Natural killer cell treated with Interleukin-12 subunit alpha and Interleukin-12 subunit beta and Interleukin-15 and Interleukin-18, amount 100 ng/mL, for 72 hours (primary cell): ENCODE results near the gene SLIT3. TPM values are rescaled to one million over a fixed set of nuclear protein-coding genes. Genes with fewer than 3 reads are reported as not detected.
"Not testable (repeated sequence)": the region's sequence is repeated elsewhere in the genome, so short reads cannot be mapped to it uniquely, and the experiment has no call there.

Experiments used
- ATAC-seq, 2 donors: fragments of 150-1000 bp; cut with Tn5 transposase in 1 of 2; sonication (Bioruptor Pico), chemical (Tn5 transposase) in 1 of 2; 2 replicates each; pipeline ENCODE4 v1.10.0; 2021
- DNase-seq: peaks from one replicate; pipeline ENCODE4 v3.0.0; 2022; ENCODE audit warnings: low spot score
- H3K27ac Mint-ChIP-seq, 2 donors: 1 replicate in 1 of 2; 2 replicates in 1 of 2; pipeline ENCODE4 v1.8.0; 2022; ENCODE audit warnings: mixed read lengths in 2 of 2, mild to moderate bottlenecking in 1 of 2, moderate library complexity in 1 of 2
- H3K27me3 Mint-ChIP-seq, 2 donors: 1 replicate in 1 of 2; 2 replicates in 1 of 2; pipeline ENCODE4 v1.8.0; 2022; ENCODE audit warnings: mixed read lengths in 2 of 2
- H3K36me3 Mint-ChIP-seq: one replicate; pipeline ENCODE4 v1.8.0; 2022; ENCODE audit warnings: mixed read lengths
- H3K4me1 Mint-ChIP-seq, 2 donors: 1 replicate in 1 of 2; 2 replicates in 1 of 2; pipeline ENCODE4 v1.8.0; 2022; ENCODE audit warnings: low read depth in 2 of 2, mixed read lengths in 2 of 2, mild to moderate bottlenecking in 1 of 2
- H3K4me3 Mint-ChIP-seq: one replicate; pipeline ENCODE4 v1.8.0; 2022; ENCODE audit warnings: mixed read lengths
- H3K9me3 Mint-ChIP-seq: 2 replicates; pipeline ENCODE4 v1.8.0; 2022; ENCODE audit warnings: mixed read lengths
- total RNA-seq, 2 donors: library from RNA; stranded (reverse); gene quantifications; one replicate each; pipeline ENCODE4 v1.2.3, GENCODE V29; 2022

The SLIT3 gene
- total RNA-seq, 2 donors from 2014 or later, result 0.14 TPM; not detected in 1

- Mint-ChIP-seq H3K4me3 (no peak overlapping the region), H3K36me3 (no peaks in the 10 kb centered on the region), H3K4me1 (no peaks in the 10 kb centered on the region), H3K27ac (no peak overlapping the region), H3K9me3 (peaks cover 4% of the 10 kb centered on the region), H3K27me3 (peaks cover 3 to 14% of the 10 kb centered on the region in 2 donors)
- DNase-seq, result no peak
- ATAC-seq, result no peak
Observed at GRCh38 chr5:169213479-169213878, 87.5 kb downstream of the SLIT3 start.

- H3K9me3 Mint-ChIP-seq, result not testable (repeated sequence)
Observed at GRCh38 chr5:169211761-169212160, 89.2 kb downstream of the SLIT3 start.

GRCh38 chr5:169204788-169205400 is 96.0 kb downstream of the SLIT3 start:
- H3K36me3 Mint-ChIP-seq, result no peaks in the 10 kb centered on the region
- peaks cover 14% of the 10 kb centered on the region for H3K9me3 Mint-ChIP-seq
- no peak for ATAC-seq
- peaks cover 5 to 14% of the 10 kb centered on the region in 2 donors for H3K27me3 Mint-ChIP-seq
- H3K4me3 Mint-ChIP-seq, result no peak overlapping the region
- DNase-seq, result no peak
- H3K4me1 Mint-ChIP-seq, result no peaks in the 10 kb centered on the region
- no peak overlapping the region for H3K27ac Mint-ChIP-seq

More at GRCh38 chr5:169211761-169212160, 89.2 kb downstream of the SLIT3 start:
- ATAC-seq, H3K27ac Mint-ChIP-seq, DNase-seq, H3K4me3 Mint-ChIP-seq, H3K36me3 Mint-ChIP-seq, H3K4me1 Mint-ChIP-seq: not testable (repeated sequence)
- peaks cover 3 to 20% of the 10 kb centered on the region in 2 donors for H3K27me3 Mint-ChIP-seq

- ATAC-seq (no peak), DNase-seq (no peak)
- peaks cover 18% of the 10 kb centered on the region for H3K9me3 Mint-ChIP-seq
- no peak overlapping the region for H3K4me3 Mint-ChIP-seq
- H3K27me3 Mint-ChIP-seq, result peaks cover 8 to 14% of the 10 kb centered on the region in 2 donors
- no peaks in the 10 kb centered on the region for H3K36me3 Mint-ChIP-seq
- no peaks in the 10 kb centered on the region for H3K4me1 Mint-ChIP-seq
- no peak overlapping the region for H3K27ac Mint-ChIP-seq
Observed at GRCh38 chr5:169202969-169203368, 98.0 kb downstream of the SLIT3 start.

GRCh38 chr5:169201597-169201996 is 99.3 kb downstream of the SLIT3 start:
- Mint-ChIP-seq H3K4me3 (no peak overlapping the region), H3K27me3 (peaks cover 8% of the 10 kb centered on the region in 2 donors), H3K36me3 (no peaks in the 10 kb centered on the region), H3K9me3 (peaks cover 18% of the 10 kb centered on the region), H3K27ac (no peak overlapping the region), H3K4me1 (no peaks in the 10 kb centered on the region)
- ATAC-seq, result no peak
- DNase-seq, result no peak

- Mint-ChIP-seq H3K9me3 (peaks cover 18% of the 10 kb centered on the region), H3K27ac (no peak overlapping the region), H3K27me3 (peaks cover 8% of the 10 kb centered on the region in 2 donors), H3K4me1 (no peaks in the 10 kb centered on the region), H3K36me3 (no peaks in the 10 kb centered on the region), H3K4me3 (no peak overlapping the region)
- DNase-seq (no peak), ATAC-seq (no peak)
Observed at GRCh38 chr5:169200125-169200778, 100.7 kb downstream of the SLIT3 start.

- H3K9me3 Mint-ChIP-seq, result peaks cover 7% of the 10 kb centered on the region
- H3K36me3 Mint-ChIP-seq, result no peaks in the 10 kb centered on the region
- H3K4me1 Mint-ChIP-seq, result no peaks in the 10 kb centered on the region
- no peak for DNase-seq
- H3K27ac Mint-ChIP-seq, result no peak overlapping the region
- no peak for ATAC-seq
- no peak overlapping the region for H3K4me3 Mint-ChIP-seq
- peaks cover 3 to 9% of the 10 kb centered on the region in 2 donors for H3K27me3 Mint-ChIP-seq
Observed at GRCh38 chr5:169197343-169197742, 103.6 kb downstream of the SLIT3 start.

- no peaks in the 10 kb centered on the region for H3K4me1 Mint-ChIP-seq
- H3K36me3 Mint-ChIP-seq, result no peaks in the 10 kb centered on the region
- no peak overlapping the region for H3K4me3 Mint-ChIP-seq
- no peak for DNase-seq
- no peak overlapping the region for H3K27ac Mint-ChIP-seq
- ATAC-seq, result no peak
- peaks cover 3 to 9% of the 10 kb centered on the region in 2 donors for H3K27me3 Mint-ChIP-seq
- H3K9me3 Mint-ChIP-seq, result peaks cover 4% of the 10 kb centered on the region
Observed at GRCh38 chr5:169196059-169196458, 104.9 kb downstream of the SLIT3 start.

GRCh38 chr5:169195601-169196000 is 105.3 kb downstream of the SLIT3 start:
- H3K4me1 Mint-ChIP-seq, result no peaks in the 10 kb centered on the region
- H3K4me3 Mint-ChIP-seq, result no peak overlapping the region
- peaks cover 3 to 9% of the 10 kb centered on the region in 2 donors for H3K27me3 Mint-ChIP-seq
- DNase-seq (no peak), ATAC-seq (no peak)
- H3K27ac Mint-ChIP-seq, result no peak overlapping the region
- H3K9me3 Mint-ChIP-seq, result peaks cover 4% of the 10 kb centered on the region
- no peaks in the 10 kb centered on the region for H3K36me3 Mint-ChIP-seq

- no peaks in the 10 kb centered on the region for H3K36me3 Mint-ChIP-seq
Observed at GRCh38 chr5:169192536-169192935, 108.4 kb downstream of the SLIT3 start.

GRCh38 chr5:169190849-169191248 is 110.1 kb downstream of the SLIT3 start:
- no peaks in the 10 kb centered on the region for H3K36me3 Mint-ChIP-seq
- DNase-seq, result no peak
- H3K27me3 Mint-ChIP-seq, result peaks cover 0 to 9% of the 10 kb centered on the region in 2 donors
- no peak overlapping the region for H3K27ac Mint-ChIP-seq
- H3K4me1 Mint-ChIP-seq, result no peaks in the 10 kb centered on the region
- no peaks in the 10 kb centered on the region for H3K9me3 Mint-ChIP-seq
- no peak overlapping the region for H3K4me3 Mint-ChIP-seq
- no peak for ATAC-seq

More at GRCh38 chr5:169192536-169192935, 108.4 kb downstream of the SLIT3 start:
- no peak for DNase-seq
- Mint-ChIP-seq H3K4me3 (no peak overlapping the region), H3K4me1 (no peaks in the 10 kb centered on the region), H3K9me3 (no peaks in the 10 kb centered on the region), H3K27ac (no peak overlapping the region), H3K27me3 (peaks cover 0 to 9% of the 10 kb centered on the region in 2 donors)
- ATAC-seq, result no peak

GRCh38 chr5:169185626-169186025 is 115.3 kb downstream of the SLIT3 start:
- H3K36me3 Mint-ChIP-seq, result no peaks in the 10 kb centered on the region
- H3K27me3 Mint-ChIP-seq, result peaks cover 0 to 2% of the 10 kb centered on the region in 2 donors
- ATAC-seq, result no peak
- H3K4me1 Mint-ChIP-seq, result no peaks in the 10 kb centered on the region
- DNase-seq, result no peak
- H3K4me3 Mint-ChIP-seq, result no peak overlapping the region
- no peak overlapping the region for H3K27ac Mint-ChIP-seq
- H3K9me3 Mint-ChIP-seq, result no peaks in the 10 kb centered on the region

GRCh38 chr5:169183576-169183975 is 117.4 kb downstream of the SLIT3 start:
- no peak overlapping the region for H3K4me3 Mint-ChIP-seq
- H3K27ac Mint-ChIP-seq, result no peak overlapping the region
- H3K36me3 Mint-ChIP-seq, result no peaks in the 10 kb centered on the region
- ATAC-seq (no peak), DNase-seq (no peak)
- no peaks in the 10 kb centered on the region for H3K9me3 Mint-ChIP-seq
- H3K27me3 Mint-ChIP-seq, result peaks cover 0 to 2% of the 10 kb centered on the region in 2 donors
- no peaks in the 10 kb centered on the region for H3K4me1 Mint-ChIP-seq

- Mint-ChIP-seq H3K27ac (no peak overlapping the region), H3K27me3 (peaks cover 0 to 2% of the 10 kb centered on the region in 2 donors), H3K9me3 (no peaks in the 10 kb centered on the region), H3K4me1 (no peaks in the 10 kb centered on the region), H3K4me3 (no peak overlapping the region), H3K36me3 (no peaks in the 10 kb centered on the region)
- no peak for ATAC-seq
- no peak for DNase-seq
Observed at GRCh38 chr5:169182797-169183196, 118.1 kb downstream of the SLIT3 start.
